Smooth muscle cell (in vitro differentiated cells): ENCODE results near the gene TMEM176B. TPM values are rescaled to one million over a fixed set of nuclear protein-coding genes. Genes with fewer than 3 reads are reported as not detected.
"Not testable (repeated sequence)": the region's sequence is repeated elsewhere in the genome, so short reads cannot be mapped to it uniquely, and the experiment has no call there.

Source experiments
- DNase-seq: peaks from one replicate; lab custom pipeline; 2025; ENCODE audit not compliant: unreplicated experiment; lab: John Stamatoyannopoulos, UW
- H2AFZ ChIP-seq: fragments of 200-600 bp; sonication (generic); 2 replicates; pipeline ENCODE4 v1.6.0; 2016; ENCODE audit warnings: antibody characterized with exemption, low read depth, mild to moderate bottlenecking
- H3F3A ChIP-seq: fragments of 200-600 bp; sonication (generic); 2 replicates; pipeline ENCODE4 v1.6.0; 2017; ENCODE audit warnings: antibody characterized with exemption, low read depth
- H3K27ac ChIP-seq: fragments of 200-600 bp; sonication (generic); 2 replicates; pipeline ENCODE4 v1.5.1; 2016; ENCODE audit warnings: low read depth, mild to moderate bottlenecking
- H3K27me3 ChIP-seq: fragments of 200-600 bp; sonication (generic); 2 replicates; pipeline ENCODE4 v1.6.1; 2016; ENCODE audit warnings: low read depth, mild to moderate bottlenecking
- H3K36me3 ChIP-seq: fragments of 200-600 bp; sonication (generic); 2 replicates; pipeline ENCODE4 v1.5.1; 2016; ENCODE audit warnings: low read depth
- H3K4me1 ChIP-seq: fragments of 200-600 bp; sonication (generic); 2 replicates; pipeline ENCODE4 v1.5.1; 2016; ENCODE audit warnings: low read depth
- H3K4me2 ChIP-seq: fragments of 200-600 bp; sonication (generic); 2 replicates; pipeline ENCODE4 v1.6.0; 2016; ENCODE audit warnings: mild to moderate bottlenecking
- H3K4me3 ChIP-seq: fragments of 200-600 bp; sonication (generic); 2 replicates; pipeline ENCODE4 v1.5.1; 2016; ENCODE audit warnings: mild to moderate bottlenecking
- H3K79me2 ChIP-seq: fragments of 200-600 bp; sonication (generic); 2 replicates; pipeline ENCODE4 v1.6.0; 2016; ENCODE audit warnings: low read depth, mild to moderate bottlenecking
- H3K9ac ChIP-seq: fragments of 200-600 bp; sonication (generic); 2 replicates; pipeline ENCODE4 v1.6.0; 2016; ENCODE audit warnings: low read depth
- H3K9me3 ChIP-seq: fragments of 200-600 bp; sonication (generic); replicated peaks from 2 replicates; pipeline ENCODE4 v1.5.1; 2016; ENCODE audit warnings: low read depth
- H4K20me1 ChIP-seq: fragments of 200-600 bp; sonication (generic); 2 replicates; pipeline ENCODE4 v1.6.0; 2016; ENCODE audit warnings: low read depth
- WGBS: methylation state at CpG from one replicate; pipeline ENCODE4 v1.1.7; 2016; ENCODE audit warnings: low lambda C conversion rate; 5-methylcytosine and 5-hydroxymethylcytosine counted together
- polyA plus RNA-seq: library from polyadenylated mRNA; unstranded; fragments of >200 nt; fragmentation: Nextera tagmentation; extraction: Ambion mirVana; gene quantifications from 2 replicates; pipeline ENCODE4 v1.2.1, GENCODE V29; 2016
- total RNA-seq: library from RNA; depleted of rRNA; stranded (reverse); fragments of >200 nt; gene quantifications from 2 replicates; pipeline ENCODE4 v1.2.3, GENCODE V29; 2014
- TF ChIP-seq, protein P1 (sequence below): fragments of 200-600 bp; sonication (generic); IDR thresholded peaks from 2 replicates; pipeline ENCODE4 v1.5.1; 2017; ENCODE audit warnings: borderline replicate concordance, mild to moderate bottlenecking, antibody characterized with exemption; ENCODE audit not compliant: insufficient read depth, poor library complexity, severe bottlenecking

Gene TMEM176B
- total and polyA plus RNA-seq, 2 experiments from 2014 or later = 52.8 to 108 TPM

DNA sequence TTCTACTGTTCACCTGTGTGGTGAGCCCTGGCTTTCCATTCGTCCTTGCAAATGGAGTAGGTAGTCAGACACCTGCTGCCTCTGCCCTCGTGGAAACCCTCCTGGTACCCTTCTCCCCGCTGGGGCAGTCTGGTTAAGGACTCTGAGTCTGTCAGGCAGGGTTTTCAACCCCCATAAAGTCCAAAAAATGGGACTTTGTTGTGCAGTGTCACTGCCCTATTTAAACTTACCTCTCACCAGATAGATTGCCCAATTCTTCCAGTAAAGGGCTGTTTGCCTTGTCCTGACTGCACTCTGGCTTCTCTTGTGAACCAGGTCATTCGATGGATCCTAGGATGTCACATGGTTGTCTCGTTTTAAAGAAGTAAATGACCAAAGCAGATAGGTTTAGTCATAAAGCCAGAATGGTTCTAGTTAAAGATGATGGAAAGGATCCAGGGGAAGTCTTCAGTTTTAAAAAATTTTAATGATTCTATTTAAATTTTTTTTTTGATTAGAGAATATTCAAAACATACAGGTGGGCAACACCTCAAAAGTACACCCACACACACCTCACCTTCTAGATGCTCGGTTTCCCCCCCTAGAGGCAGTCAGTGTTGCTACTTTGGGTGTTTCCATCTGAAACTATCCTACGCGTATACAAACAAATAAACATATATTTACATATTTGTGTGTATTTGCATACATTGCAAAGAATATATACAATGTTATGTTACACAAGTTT is 22.0 kb downstream of the TMEM176B start:
- Histone ChIP-seq H3K9ac (no peak overlapping the region), H3K27ac (no peak overlapping the region), H3K27me3 (peaks cover 6% of the 10 kb centered on the region), H3K9me3 (no peaks in the 10 kb centered on the region), H2AFZ (no peak overlapping the region), H3F3A (no peaks in the 10 kb centered on the region), H3K79me2 (no peaks in the 10 kb centered on the region), H3K4me1 (no peaks in the 10 kb centered on the region), H4K20me1 (no peaks in the 10 kb centered on the region), H3K4me2 (no peak overlapping the region), H3K36me3 (no peaks in the 10 kb centered on the region), H3K4me3 (no peak overlapping the region)
- 56% methylated on average over 8 of the region's 8 CpGs for WGBS
- no peak for DNase-seq
- TF ChIP-seq, protein P1, sequence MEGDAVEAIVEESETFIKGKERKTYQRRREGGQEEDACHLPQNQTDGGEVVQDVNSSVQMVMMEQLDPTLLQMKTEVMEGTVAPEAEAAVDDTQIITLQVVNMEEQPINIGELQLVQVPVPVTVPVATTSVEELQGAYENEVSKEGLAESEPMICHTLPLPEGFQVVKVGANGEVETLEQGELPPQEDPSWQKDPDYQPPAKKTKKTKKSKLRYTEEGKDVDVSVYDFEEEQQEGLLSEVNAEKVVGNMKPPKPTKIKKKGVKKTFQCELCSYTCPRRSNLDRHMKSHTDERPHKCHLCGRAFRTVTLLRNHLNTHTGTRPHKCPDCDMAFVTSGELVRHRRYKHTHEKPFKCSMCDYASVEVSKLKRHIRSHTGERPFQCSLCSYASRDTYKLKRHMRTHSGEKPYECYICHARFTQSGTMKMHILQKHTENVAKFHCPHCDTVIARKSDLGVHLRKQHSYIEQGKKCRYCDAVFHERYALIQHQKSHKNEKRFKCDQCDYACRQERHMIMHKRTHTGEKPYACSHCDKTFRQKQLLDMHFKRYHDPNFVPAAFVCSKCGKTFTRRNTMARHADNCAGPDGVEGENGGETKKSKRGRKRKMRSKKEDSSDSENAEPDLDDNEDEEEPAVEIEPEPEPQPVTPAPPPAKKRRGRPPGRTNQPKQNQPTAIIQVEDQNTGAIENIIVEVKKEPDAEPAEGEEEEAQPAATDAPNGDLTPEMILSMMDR = no peak

DNA sequence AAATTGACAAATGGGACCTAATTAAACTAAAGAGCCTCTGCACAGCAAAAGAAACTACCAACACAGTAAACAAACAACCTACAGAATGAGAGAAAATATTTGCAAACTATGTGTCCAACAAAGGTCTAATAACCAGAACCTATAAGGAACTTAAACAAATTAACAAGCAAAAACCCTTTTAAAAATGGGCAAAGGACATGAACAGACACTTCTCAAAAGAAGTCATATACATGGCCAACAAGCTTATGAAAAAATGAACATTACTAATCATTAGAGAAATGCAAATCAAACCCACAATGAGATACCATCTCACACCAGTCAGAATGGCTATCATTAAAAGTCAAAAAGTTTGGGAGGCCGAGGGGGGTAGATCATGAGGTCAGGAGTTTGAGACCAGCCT is 26.0 kb downstream of the TMEM176B start:
- not testable (repeated sequence) for DNase-seq, H3F3A ChIP-seq, H3K79me2 ChIP-seq, H3K4me3 ChIP-seq, H3K4me1 ChIP-seq, H4K20me1 ChIP-seq, H3K36me3 ChIP-seq, H3K27ac ChIP-seq, H2AFZ ChIP-seq, H3K4me2 ChIP-seq, H3K9ac ChIP-seq, H3K9me3 ChIP-seq, H3K27me3 ChIP-seq
- WGBS = 75% methylated on average over 1 of the region's 1 CpG

- H3F3A ChIP-seq = no peaks in the 10 kb centered on the region
- no peak overlapping the region for H2AFZ ChIP-seq
- no peak overlapping the region for H3K4me3 ChIP-seq
- H3K27ac ChIP-seq = no peak overlapping the region
- H3K79me2 ChIP-seq = no peaks in the 10 kb centered on the region
- no peaks in the 10 kb centered on the region for H3K9me3 ChIP-seq
- H3K9ac ChIP-seq = no peak overlapping the region
- no peaks in the 10 kb centered on the region for H4K20me1 ChIP-seq
- WGBS = 91% methylated on average over 4 of the region's 4 CpGs
- H3K36me3 ChIP-seq = no peaks in the 10 kb centered on the region
- no peak overlapping the region for H3K4me2 ChIP-seq
- TF ChIP-seq, protein P1 = no peak
- DNase-seq = no peak
- H3K27me3 ChIP-seq = no peaks in the 10 kb centered on the region
- H3K4me1 ChIP-seq = no peaks in the 10 kb centered on the region
These were observed 30.4 kb downstream of the TMEM176B start for GRCh38 chr7:150769768-150770167.

DNA sequence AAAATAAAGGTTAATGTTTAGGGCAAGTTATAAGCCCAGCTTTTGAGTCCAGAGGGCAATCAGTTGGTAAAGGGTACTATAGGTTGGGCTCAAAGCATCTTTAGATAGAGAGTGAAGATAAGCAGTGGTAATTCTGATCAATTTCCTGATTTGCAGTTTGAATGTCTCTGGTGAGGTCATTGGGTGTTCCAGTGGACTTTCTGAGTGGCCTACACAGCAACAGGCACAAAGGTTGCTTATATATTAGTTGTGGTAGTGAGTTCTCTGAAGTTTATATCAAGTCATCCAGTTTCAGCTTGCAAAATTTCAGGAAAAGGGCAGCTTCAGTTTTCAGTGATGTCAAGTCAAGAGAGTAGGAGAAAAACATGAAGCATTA is 33.8 kb downstream of the TMEM176B start:
- H3K36me3 ChIP-seq = no peaks in the 10 kb centered on the region
- no peaks in the 10 kb centered on the region for H3K9me3 ChIP-seq
- no peak for DNase-seq
- no peak overlapping the region for H3K9ac ChIP-seq
- TF ChIP-seq, protein P1 = no peak
- H4K20me1 ChIP-seq = no peaks in the 10 kb centered on the region
- H3K4me3 ChIP-seq = no peak overlapping the region
- no peaks in the 10 kb centered on the region for H3K27me3 ChIP-seq
- no peaks in the 10 kb centered on the region for H3K4me1 ChIP-seq
- H3K4me2 ChIP-seq = no peak overlapping the region
- H2AFZ ChIP-seq = no peak overlapping the region
- no peaks in the 10 kb centered on the region for H3K79me2 ChIP-seq
- H3K27ac ChIP-seq = no peak overlapping the region
- H3F3A ChIP-seq = no peaks in the 10 kb centered on the region
